ENCODE measurements around the gene PGM2L1.

Gene PGM2L1

GRCh38 chr11:74284466-74284865, 113.8 kb downstream of the PGM2L1 start (continued):
- TF ChIP-seq ZNF155 (tag by site-specific recombination; IDR thresholded peaks at IDR 0.05) (no peak), ZNF621 (tag by site-specific recombination; IDR thresholded peaks at IDR 0.05) (no peak), HOXC10 (CRISPR knock-in tag; IDR thresholded peaks at IDR 0.05) (no peak), ZNF558 (tag by site-specific recombination; IDR thresholded peaks at IDR 0.05) (no peak), ZNF600 (tag by site-specific recombination; IDR thresholded peaks at IDR 0.05) (no peak), ZBTB10 (tag by site-specific recombination; IDR thresholded peaks at IDR 0.05) (no peak)

GRCh38 chr11:74283580-74284180, 114.6 kb downstream of the PGM2L1 start:
- Histone ChIP-seq H3K4me1 (ENCODE audit: control insufficient read depth, insufficient read depth, low read length) (no peaks in the 10 kb centered on the region), H3K9me3 (ENCODE audit: control insufficient read depth, insufficient read depth, low read depth, low read length) (no peaks in the 10 kb centered on the region), H3K36me3 (ENCODE audit: control insufficient read depth in 2 of 2, insufficient read depth in 1 of 2, low read length in 2 of 2) (no peaks in the 10 kb centered on the region), H3K4me3 (ENCODE audit: low read depth, low read length) (no peak overlapping the region), H3K27ac (ENCODE audit: extremely low read depth, low read depth, low read length) (no peak overlapping the region)
- ChIA-PET CTCF (no interaction called here), POLR2A (no interaction called here)
- TF ChIP-seq ZNF416 (tag by site-specific recombination; IDR thresholded peaks at IDR 0.05) = no peak
- no peak for TF ChIP-seq ZNF221 (tag by site-specific recombination; IDR thresholded peaks at IDR 0.05; ENCODE audit: borderline replicate concordance)
- TF ChIP-seq INSM2 (tag by site-specific recombination; IDR thresholded peaks at IDR 0.05) = no peak
- TF ChIP-seq ZNF18 (tag by site-specific recombination; IDR thresholded peaks at IDR 0.05) = no peak
- no peak for TF ChIP-seq ZNF202 (tag by site-specific recombination; IDR thresholded peaks at IDR 0.05; ENCODE audit: borderline replicate concordance)
- TF ChIP-seq ZEB2 (tag by site-specific recombination; IDR thresholded peaks at IDR 0.05) = no peak
- TF ChIP-seq ZNF514 (tag by site-specific recombination; IDR thresholded peaks at IDR 0.05) = no peak
- no peak for TF ChIP-seq ZNF148 (tag by site-specific recombination; IDR thresholded peaks at IDR 0.05; ENCODE audit: borderline replicate concordance)
- no peak for TF ChIP-seq ZNF146 (tag by site-specific recombination; IDR thresholded peaks at IDR 0.05)
- no peak for TF ChIP-seq SALL2 (tag by site-specific recombination; IDR thresholded peaks at IDR 0.05; ENCODE audit: borderline replicate concordance)
- no peak for TF ChIP-seq KLF1 (tag by site-specific recombination; IDR thresholded peaks at IDR 0.05)
- TF ChIP-seq ZBTB6 (tag by site-specific recombination; IDR thresholded peaks at IDR 0.05) = no peak
- TF ChIP-seq SCRT2 (tag by site-specific recombination; IDR thresholded peaks at IDR 0.05) = no peak
- TF ChIP-seq ZNF280D (tag by site-specific recombination; IDR thresholded peaks at IDR 0.05) = no peak
- TF ChIP-seq FEZF1 (tag by site-specific recombination; IDR thresholded peaks at IDR 0.05) = no peak
- no peak for TF ChIP-seq ZNF600 (tag by site-specific recombination; IDR thresholded peaks at IDR 0.05)
- TF ChIP-seq ZNF596 (tag by site-specific recombination; IDR thresholded peaks at IDR 0.05) = no peak
- TF ChIP-seq RBAK (tag by site-specific recombination; IDR thresholded peaks at IDR 0.05) = no peak

Data from HEK293 (cell line).